Measurements from ENCODE around the gene ARHGAP26.

ARHGAP26 gene

DNA sequence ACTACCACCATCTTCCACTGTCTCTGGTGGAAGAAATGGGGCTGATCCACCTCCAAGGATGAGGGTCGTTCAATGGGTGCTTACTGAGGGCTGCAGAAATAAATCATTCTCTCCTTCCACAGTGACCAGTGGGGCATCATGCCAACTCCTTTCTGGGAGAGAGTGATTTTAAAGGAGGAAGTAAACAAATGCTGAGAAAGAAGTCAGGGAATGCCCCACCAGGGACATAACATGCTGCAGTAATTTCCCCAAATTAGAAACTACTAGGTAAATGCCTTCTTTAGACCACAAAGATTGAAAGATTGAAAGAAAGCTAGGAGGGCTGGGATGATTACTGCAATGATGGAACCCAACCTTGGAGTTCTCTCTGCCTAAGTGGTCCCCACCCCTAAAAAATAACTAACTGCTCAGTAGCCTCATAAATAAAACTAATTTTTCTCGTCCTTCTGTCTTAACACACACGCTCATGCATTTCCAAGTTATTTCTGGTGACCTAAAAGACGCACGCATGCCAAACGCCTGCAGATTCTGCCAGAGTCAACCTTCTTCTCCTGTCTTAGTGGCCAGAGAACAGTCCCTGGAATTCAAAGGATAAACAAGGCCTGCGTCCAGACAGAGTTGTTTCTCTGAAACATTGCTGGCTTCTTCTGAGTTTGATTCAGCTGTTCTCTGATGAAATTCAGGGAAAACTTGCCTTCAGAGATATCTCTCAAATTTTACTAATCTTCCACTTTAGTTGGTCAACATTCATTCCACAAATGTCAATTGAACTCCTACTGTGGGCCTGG lies 383.3 kb downstream of the ARHGAP26 start:
- no peak for DNase-seq

DNA sequence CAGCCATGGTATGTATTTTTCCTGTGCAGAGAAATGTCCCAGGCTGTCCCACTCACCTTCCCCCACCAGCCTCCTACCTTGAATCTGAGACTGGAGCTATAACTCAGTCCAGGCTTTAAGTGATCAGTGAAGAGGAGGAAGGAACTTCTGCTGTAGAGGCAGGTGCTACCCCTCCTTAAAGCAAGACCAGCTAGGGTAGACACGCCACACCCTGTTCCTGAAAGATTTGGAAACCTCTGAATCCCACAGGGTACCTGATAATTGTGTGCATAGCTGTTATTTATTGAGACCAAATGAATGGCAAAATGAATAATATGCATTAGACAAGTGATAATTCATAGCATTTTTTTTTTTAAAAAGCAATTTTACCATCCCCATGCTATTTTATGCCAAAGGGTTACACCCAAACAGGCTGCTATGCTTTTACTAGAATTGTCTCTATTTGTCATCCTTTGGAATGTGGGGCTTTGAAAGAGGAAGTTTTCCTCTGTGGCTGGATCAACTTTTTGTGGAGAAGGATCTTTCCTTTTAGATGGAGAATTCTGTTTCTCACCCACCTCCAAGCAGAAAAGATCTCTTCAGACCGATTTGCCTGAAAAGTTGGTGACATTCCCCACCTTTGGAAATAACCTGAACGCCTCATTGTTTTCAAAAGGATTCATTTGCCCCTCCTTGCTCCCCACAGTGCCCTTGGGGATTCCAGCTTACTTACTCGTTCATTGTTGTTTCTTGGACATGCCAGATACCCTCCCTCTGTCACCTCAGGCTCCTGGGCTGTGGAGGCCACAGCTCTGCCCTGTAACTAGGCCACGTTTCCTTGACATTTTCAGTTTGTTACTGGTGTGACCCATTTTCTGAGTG lies 384.6 kb downstream of the ARHGAP26 start:
- no peak for DNase-seq

DNA sequence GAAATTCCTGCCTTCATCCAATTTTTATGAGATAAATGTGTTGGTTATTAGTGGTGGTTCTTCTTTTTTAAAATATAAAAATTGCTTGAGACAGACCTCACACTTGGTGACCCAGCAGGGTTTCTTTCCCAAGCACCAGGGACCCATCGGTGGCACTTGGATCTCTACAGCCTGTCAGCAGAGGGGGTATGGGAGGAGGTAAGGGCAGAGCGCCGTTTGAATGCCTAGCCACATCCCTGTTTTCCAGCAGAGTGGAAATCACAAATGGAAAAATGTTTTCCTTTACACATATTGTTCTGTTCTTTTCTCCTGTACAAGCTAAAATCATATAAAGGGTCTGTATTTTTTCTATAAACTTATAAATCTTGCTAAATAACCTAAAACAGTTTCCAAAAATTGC lies 385.3 kb downstream of the ARHGAP26 start:
- no peak for DNase-seq

DNA sequence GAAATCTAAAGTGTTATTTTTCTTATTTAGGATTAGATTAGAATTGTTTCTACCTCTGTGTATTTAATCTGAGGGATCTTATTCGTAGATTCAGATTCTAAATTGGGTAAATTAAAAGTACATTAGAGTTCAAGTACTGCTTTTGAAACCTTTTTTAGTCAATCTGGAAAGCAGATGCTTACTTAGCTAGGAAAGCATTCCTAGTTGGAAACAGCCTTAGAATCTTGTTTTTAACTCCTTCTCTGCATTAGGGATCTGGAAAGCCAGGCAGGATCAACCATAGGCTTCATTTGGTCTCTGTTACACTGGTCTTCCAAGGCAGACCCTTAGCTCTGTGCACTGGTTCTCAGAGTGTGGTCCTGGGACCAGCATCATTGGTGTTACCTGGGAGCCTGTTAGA lies 385.9 kb downstream of the ARHGAP26 start:
- DNase-seq, result no peak

DNA sequence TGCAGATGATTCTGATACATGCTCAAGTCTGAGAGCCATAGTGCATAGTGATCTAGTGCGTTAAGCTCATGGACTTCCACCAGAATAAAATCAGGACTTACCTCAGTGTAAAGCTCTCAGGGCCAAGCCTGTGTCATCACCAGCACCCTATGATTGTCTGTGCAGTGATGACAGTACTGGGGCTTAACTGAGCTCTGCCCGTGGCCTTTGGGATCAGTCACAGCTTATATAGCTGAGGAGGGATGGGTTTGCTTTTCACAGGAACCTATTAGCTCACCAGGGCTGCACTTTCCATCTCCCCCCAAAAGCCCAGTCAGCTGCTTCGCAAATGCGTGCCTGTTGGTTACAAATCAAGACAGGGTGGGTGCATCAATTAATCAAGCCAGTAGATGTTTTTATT lies 386.4 kb downstream of the ARHGAP26 start:
- DNase-seq, result no peak

DNA sequence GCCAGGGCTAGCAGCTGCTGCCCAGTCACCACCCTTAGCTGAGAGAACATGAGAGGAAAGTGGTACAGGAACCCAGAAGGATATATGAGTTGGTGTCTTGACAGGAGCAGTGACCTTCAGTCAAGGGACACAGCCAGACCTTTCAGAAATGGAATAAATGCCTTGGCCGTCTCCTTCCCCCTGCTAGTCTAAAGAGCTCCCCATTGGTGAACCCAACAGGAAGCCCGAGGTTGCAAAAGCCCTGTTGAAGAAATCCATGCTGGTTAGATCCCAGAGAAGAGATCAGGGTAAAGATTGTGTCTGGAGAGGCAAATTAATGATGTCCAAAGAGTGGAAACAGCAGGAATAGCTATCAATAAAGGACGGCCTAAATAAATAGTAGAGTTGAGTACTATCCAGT lies 388.9 kb downstream of the ARHGAP26 start:
- no peak for DNase-seq

DNA sequence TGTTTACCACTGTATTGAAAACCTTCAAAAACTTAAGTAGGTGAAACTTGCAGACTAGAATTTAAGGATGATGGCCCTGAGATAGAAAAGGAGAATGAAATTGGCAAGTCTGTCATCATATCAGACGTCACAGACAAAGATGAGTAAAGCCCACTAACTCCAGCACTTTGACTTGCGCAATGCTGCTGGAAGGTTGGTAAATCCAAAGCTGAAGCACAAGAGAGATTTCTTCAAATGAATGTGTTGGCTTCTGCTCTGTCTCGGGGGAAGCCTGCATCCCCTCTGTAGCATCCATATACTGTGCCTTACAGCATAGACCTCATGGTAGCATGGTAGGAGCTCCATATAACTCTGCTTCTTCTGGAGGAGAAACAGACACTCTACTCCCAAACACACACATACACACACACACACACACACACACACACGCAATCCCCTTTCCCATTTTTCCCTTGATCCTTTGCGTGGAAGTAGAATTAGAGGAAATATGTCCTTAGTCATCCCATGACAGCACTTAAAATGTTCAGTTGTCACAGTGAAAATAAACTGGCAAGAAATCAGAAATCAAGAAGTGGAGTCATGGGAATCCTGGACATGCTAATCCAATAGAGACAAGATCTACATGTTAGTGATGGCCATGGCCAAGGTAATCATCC lies 391.8 kb downstream of the ARHGAP26 start:
- no peak for DNase-seq

DNA sequence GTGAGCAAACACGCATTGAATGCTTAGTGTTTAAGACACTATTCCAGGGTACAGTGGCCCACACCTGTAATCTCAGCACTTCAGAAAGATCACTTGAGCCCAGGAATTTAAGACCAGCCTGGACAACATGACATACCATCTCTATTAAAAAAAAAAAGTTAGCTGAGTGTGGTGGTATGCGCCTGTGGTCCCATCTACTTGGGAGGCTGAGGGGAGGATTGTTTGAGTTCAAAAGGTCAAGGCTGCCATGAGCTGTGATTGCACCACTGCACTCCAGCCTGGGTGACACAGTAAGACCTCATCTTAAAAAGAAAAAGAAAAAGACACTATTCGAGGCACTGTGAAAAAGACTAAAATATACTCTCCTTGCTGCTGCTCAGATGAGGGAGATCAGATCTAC lies 392.6 kb downstream of the ARHGAP26 start:
- DNase-seq, result no peak

DNA sequence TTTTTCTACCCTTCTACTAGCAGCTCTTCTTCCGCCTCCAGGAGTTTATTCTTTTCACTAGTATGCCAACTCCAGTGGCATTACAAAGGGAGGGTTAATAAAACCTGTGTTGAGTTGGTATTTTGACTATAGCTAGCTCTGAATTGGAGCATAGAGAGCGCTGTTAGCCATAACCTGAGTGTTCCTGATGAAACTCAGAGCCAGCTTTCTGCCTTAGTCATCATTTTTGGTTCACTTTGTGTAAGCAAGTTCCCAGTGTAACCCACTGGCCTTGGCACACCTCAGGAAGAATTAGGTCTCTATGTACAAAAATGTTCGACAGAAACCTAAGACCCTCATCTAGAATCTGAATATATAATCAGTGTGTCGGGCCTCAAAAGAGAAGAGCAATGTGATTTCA lies 394.4 kb downstream of the ARHGAP26 start:
- no peak for DNase-seq

DNA sequence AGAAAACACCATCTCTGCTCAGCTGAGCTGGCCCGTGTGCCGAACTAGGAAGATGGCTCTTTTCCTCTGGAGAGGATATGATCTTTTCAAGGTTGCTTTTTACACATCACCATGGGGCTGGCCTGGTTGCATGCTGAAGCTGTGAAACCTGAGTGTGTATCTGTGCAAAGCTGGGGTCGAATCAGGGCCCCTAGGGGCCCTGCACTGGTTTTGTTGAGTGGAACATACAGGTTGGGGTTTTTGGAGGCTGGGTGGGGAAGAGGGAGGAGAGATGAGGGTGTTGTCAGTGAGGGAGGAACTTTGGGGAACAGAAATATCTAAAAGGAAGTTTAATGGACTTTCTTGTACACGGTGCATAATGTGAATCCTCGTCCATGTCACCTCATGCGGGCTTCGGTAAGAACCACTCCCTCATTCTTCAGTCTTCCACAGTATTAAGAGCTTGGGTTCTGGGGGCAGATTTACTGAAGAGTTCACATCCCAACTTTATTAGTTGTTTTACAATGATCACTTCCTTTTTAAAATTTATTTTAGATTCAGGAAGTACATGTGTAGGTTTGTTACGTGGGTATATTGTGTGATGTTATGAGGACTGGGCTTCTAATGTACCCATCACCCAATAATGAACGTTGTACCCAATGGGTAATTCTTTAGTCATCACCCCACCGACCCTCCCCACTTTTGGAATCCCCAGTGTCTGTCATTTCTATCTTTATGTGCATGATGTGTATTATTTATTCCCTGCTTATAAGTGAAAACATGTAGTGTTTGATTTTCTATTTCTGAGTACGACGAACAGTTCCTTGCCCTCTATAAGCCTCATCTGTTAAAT lies 395.1 kb downstream of the ARHGAP26 start:
- DNase-seq, result no peak

DNA sequence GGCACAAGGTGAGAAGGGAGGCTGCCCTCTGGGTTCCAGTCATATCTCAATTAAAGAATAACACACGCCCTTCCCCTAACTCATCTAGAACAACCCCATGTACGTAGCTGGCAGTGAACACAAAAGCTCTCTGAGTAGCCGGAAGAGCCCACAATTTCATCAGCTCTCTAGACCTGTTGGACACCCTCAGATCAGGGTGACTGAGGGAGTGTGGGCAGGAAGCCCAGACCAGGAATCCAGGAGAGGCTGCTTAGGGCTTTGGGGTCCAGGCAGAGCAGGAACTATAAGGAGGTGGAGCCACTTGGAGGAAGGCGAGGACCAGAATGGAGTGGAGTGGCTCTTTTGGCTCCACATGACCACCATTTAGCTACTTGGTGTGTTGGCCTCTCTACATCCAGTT lies 395.9 kb downstream of the ARHGAP26 start:
- no peak for DNase-seq

DNA sequence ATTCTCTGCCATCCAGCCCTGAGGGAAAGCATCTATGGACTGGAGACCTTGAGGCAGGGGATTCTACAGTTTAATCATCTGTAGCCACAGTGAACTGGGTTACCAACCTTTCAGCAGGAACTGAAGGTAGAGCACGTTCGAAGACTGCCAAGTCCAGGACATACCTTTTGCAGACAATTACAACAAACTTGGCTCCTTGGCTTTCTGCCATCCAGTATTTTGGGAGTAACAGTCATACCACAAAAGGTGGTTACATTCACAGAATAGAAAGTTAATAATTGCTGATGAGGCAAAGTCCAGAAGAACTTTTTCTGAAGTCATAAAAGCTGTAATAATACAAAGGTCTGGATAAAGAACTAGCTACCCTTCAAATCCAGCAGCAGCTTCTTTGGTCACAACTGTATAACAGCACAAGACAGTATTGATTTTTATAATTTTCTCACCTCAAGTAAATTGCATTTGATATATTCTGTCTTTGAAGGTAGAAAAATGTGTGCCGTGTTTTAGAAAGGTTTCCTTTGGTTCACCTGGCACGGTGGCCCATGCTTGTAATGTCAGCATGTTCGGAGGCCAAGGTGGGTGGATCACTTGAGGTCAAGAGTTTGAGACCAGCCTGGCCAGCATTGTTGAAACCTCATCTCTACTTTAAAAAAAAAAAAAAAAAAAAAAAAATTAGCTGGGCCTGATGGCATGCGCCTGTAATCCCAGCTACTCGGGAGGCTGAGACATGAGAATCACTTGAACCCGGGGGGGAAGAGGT lies 396.7 kb downstream of the ARHGAP26 start:
- no peak for DNase-seq

DNA sequence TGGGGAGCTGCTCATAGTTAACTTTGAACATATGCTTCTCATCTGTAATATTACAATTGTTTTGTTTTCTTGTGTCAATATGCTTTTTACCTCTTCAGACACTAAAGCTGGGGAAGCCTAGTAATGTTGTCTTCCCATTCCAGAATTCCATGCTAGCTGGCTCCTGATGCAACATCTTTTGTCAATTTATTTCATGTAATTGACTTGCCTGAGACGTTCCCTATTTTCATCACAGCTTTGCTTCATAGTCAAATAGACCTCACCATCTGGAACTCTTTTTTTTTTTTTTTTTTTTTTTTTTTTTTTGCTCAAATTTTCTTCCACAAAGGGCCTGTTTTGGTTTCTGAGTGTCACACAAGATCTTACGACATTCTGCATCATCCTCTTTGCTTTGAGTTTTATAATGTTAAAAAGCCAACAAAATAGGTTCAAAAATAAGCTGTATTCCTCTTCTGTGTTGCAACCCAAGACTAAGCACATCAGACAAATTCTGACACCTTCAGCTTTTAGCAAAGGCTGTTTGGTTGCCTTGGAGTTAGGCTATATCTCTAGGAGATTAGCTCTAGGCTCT lies 398.1 kb downstream of the ARHGAP26 start:
- DNase-seq, result no peak

DNA sequence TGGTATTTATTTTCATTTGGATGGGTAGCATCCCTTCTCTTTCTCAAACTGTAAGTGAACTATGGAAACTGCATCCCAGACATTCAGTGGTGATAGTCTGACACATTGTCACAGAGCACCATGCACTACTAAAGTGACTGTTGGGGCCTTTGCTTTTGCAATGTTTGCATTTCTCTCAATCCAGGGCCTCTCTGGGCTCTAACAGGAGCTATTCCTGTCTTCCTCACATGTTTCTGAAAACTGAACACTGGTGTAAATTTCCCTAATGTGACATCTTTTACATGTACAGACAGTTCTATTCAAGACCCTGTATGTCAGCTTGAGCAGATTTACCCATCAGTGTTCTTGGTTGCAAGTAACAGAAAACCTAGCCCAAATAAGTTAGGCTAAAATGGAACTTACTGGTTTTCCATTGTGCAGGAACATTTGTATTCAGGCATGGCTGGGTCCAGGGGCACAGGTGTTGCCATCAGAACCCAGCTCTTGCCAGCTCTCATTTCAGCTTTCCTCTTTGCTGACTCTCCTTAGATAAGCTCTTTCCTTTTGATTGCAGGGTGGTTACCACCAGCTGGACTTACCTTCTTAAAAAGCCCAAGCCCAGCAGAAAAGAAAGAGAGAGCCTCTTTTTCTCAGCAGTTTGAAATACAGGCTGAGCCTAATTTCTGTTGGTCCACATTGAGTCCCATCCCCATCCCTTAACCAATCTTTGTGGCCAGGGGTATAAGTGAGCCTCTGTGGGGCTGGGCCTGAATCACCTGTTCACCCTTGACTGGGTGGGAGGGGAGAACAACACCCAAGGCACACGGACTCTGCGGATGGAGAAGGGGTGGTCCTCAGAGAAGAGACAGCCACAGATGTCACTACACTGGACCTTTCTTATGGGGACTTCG lies 399.0 kb downstream of the ARHGAP26 start:
- DNase-seq, result no peak

DNA sequence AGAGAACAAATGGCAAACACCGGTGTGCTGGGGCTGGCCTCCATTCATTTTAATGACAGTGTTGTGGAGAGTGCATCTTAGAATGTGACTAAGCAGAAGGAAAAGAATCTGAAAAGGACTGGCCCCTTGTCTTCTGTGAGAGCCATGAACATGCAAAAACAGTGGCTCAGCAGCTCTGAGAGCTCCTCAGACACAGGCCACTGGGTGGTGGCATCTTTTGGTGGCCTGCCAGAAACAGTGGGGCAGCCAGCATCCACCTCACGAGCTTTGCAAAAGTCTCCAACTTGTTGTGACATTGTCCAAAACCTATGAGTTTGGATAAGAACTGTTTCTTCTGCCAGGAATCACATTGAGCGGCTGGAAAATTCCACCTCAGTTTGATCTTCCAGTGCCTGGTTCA lies 399.9 kb downstream of the ARHGAP26 start:
- no peak for DNase-seq

DNA sequence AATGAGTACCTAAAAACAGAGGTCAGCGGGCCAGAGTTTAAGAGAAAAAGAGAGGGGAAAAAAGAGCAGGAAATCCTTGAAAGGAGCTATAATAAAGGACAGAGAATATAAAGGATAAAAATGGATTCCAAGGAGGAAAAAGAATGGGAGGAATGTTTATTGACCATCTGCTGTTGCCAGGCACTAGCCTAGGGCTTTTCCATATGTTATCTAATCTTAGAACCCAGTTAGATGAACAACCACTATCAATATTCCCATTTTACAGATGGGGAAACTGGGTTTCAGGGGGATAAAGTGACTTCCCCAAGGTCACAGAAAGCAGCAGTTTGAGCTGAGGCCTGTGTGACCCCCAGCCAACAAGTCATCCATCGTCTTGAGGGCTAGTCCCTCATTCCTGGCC lies 400.8 kb downstream of the ARHGAP26 start:
- no peak for DNase-seq

DNA sequence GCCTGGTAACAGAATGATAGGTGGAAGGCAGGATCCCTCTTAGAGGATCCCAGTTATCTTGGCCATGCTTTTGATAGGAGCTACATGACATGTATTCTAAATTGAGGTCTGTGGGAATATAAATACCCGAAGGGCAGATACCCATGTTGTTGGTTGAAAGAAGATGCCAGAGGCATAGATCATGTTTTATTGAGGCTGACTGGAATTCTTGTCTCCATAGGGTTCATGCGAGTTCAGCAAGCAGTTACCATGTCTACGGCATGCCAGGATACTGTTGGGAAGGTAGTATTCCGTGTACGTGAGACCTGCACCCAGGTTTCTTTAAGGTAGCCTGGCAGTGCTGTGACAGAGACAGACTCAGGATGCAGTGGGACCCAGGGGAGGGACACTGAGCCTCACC lies 402.6 kb downstream of the ARHGAP26 start:
- no peak for DNase-seq

DNA sequence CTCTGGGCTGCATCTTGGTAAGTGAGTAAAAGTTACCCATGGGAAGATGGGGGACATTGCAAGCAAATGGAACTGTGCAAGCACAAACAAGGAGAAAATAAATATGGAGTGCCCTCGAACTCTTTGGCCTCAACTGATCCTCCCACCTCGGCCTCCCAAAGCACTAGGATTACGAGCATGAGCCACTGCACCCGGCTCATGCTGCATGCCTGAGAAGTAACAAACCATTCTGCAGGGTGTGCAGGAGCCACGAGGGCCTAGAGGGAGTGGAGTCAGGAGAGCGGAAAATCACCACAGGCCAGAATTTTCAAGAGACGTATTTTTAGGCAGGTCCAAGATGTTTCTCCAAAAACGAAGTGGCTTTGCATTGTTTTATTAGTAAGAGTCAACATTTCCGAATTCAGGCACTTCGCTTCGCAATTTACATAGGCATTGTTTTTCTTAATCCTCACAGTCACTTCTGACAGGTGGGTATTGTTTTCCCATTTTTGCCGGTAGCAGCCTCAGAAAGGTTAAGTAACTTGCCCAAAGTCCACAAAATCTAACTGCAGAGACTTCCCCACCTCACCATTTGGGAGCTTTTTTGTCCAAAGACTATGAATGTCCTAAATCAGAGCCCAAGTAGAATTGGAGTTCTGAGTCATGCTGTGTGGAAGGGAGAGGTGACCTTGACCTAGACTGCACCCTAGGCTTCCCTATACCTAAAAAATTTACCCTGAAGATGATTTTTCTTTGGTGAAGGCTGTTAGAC lies 403.1 kb downstream of the ARHGAP26 start:
- DNase-seq, result no peak

DNA sequence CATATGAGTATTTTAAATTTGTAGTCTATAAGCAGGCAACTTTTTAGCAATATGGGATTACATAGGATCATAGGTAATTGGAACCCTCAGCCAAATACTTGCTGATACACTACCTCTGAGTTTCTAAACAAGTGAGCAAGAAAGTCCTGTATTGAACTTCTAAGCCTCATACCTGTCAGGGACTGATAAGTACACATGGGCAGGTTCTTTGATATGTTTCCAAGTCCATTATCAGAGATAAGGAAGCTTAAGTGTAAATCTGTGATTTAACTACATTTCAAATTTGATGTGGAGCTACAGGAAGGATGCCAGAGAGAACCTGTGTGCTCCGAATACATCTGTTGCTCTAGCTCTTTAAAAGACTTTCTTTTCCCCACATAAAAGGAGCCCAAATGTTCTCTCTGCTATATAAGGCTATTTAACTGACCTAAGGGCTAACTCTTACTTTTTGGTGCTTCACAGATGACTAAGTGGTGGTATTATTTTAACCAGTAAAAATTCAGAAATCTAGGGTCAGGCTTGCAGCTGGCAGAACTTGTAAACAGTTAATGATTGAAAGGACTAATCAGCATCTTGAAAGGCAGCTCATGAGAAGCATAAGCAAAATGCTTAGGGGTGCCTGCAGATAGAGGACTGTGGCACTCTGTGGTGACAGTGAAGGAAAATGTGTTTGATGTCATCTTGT lies 404.7 kb downstream of the ARHGAP26 start:
- DNase-seq, result no peak
